Measurements from ENCODE around the gene LYZL1. TPM values are rescaled to one million over a fixed set of nuclear protein-coding genes. Genes with fewer than 3 reads are reported as not detected.
A peak's percentile ranks its signal among the peaks of the same experiment; 100 is the strongest.

The LYZL1 gene
- total and polyA plus RNA-seq, 2 of the 8 experiments (the other 6 are each of a cell fraction or from before 2014, with no cell fraction given): not detected

- Histone ChIP-seq H4K8ac (ENCODE audit: extremely low read depth, insufficient read depth, low read length) (no peak overlapping the region), H3K79me2 (ENCODE audit: control insufficient read depth in 1 of 2, insufficient read depth in 2 of 2, low read length in 2 of 2) (no peaks in the 10 kb centered on the region), H3K56ac (replicated peaks; ENCODE audit: insufficient read length, low read depth, low read length) (no peak overlapping the region), H3K27ac (ENCODE audit: low read depth, low read length) (no peak overlapping the region), H2BK5ac (ENCODE audit: low read depth, low read length) (0 out of 2 replicates have a peak overlapping the region, but pooled peaks have one; percentile 1), H3K23ac (ENCODE audit: insufficient read length) (no peak overlapping the region), H2BK15ac (ENCODE audit: low read length) (no peak overlapping the region), H4K20me1 (replicated peaks in 1 of 2; ENCODE audit: control insufficient read depth in 1 of 2, insufficient read depth in 2 of 2, low read length in 2 of 2) (no peaks in the 10 kb centered on the region), H3K18ac (ENCODE audit: extremely low read depth, low read length) (no peak overlapping the region), H3K9ac (replicated peaks in 1 of 4; ENCODE audit: extremely low read depth in 1 of 4, low read depth in 3 of 4, low read length in 3 of 4) (no peak overlapping the region), H3K23me2 (ENCODE audit: low read depth, low read length) (no peaks in the 10 kb centered on the region), H3K4me1 (replicated peaks in 1 of 4; ENCODE audit: control insufficient read depth in 3 of 4, insufficient read depth in 4 of 4, low read length in 3 of 4) (no peaks in the 10 kb centered on the region), H2BK20ac (ENCODE audit: low read length) (peak overlapping the region; percentile 48; the same call in 1 of the 2 replicates), H3K4me2 (ENCODE audit: insufficient read depth in 1 of 2, low read depth in 2 of 2, low read length in 2 of 2) (no peak overlapping the region), H2BK120ac (replicated peaks; ENCODE audit: low read depth, low read length) (no peak overlapping the region), H3K4me3 (ENCODE audit: extremely low read depth in 1 of 4, insufficient read depth in 2 of 4, low read depth in 3 of 4, low read length in 4 of 4) (no peak overlapping the region), H3K9me3 (ENCODE audit: insufficient read depth in 2 of 2, low read depth in 1 of 2, low read length in 1 of 2) (no peaks in the 10 kb centered on the region), H4K5ac (ENCODE audit: insufficient read length, low read depth, low read length) (no peak overlapping the region), H2AFZ (ENCODE audit: low read length) (peak overlapping the region; percentile 55; the same call in 1 of the 2 replicates), H3K27me3 (replicated peaks in 1 of 4; ENCODE audit: control insufficient read depth in 3 of 4, extremely low read depth in 1 of 4, insufficient read depth in 3 of 4, low read length in 3 of 4) (no peaks in the 10 kb centered on the region), H3K4ac (replicated peaks; ENCODE audit: insufficient read length, low read depth, low read length) (no peak overlapping the region), H3K79me1 (ENCODE audit: low read depth, low read length) (no peaks in the 10 kb centered on the region), H3K36me3 (ENCODE audit: control insufficient read depth in 2 of 4, insufficient read depth in 4 of 4, low read length in 3 of 4) (no peaks in the 10 kb centered on the region), H3K14ac (ENCODE audit: insufficient read length) (no peak overlapping the region), H4K91ac (replicated peaks; ENCODE audit: insufficient read length, low read length) (no peak overlapping the region), H2AK5ac (ENCODE audit: low read depth, low read length) (no peak overlapping the region), H2BK12ac (ENCODE audit: low read depth, low read length) (peak overlapping the region; percentile 84; the same call in 1 of the 2 replicates)
- ChIA-PET CTCF (ENCODE audit: partially characterized antibody) (interaction anchor here (0.6 to 7.3 kb wide), 35 partner anchors 8 to 471 kb away, joined by 3 to 94 read pairs (median 4); no protein-coding TSS in a partner anchor), POLR2A (ENCODE audit: partially characterized antibody) (interaction anchor here (1.1 to 1.5 kb wide), 2 partner anchors 10 to 97 kb away, joined by 3 read pairs; no protein-coding TSS in a partner anchor)
- FAIRE-seq (peak; percentile 90), DNase-seq (ENCODE audit: low read depth in 1 of 2, low spot score in 2 of 2) (peak in 1 of 2 experiments; percentile 76)
- 84% methylated on average over 15 of the region's 15 CpGs; no CpG with 5 or more reads in 1 of the 2 experiments for WGBS, 2 experiments (ENCODE audit: extremely low coverage in 1 of 2, insufficient coverage in 1 of 2, insufficient read length in 1 of 2, insufficient replicate concordance in 2 of 2, low coverage in 1 of 2, low lambda C conversion rate in 2 of 2, missing lambda C conversion rate in 1 of 2)
- TF ChIP-seq PHF8 (conservative IDR thresholded peaks at IDR 0.05; ENCODE audit: low read depth, low read length) (no peak), SP4 (IDR thresholded peaks at IDR 0.05; ENCODE audit: low read length) (no peak), ATF2 (IDR thresholded peaks at IDR 0.05; ENCODE audit: low read length) (no peak), CBX5 (IDR thresholded peaks at IDR 0.05; ENCODE audit: low read depth, low read length) (no peak), TCF12 (IDR thresholded peaks at IDR 0.05; ENCODE audit: low read depth, low read length) (no peak), POU5F1 (IDR thresholded peaks at IDR 0.05; ENCODE audit: low read depth, low read length) (no peak), CHD2 (IDR thresholded peaks at IDR 0.05; ENCODE audit: low read length) (no peak), KDM4A (IDR thresholded peaks at IDR 0.05; ENCODE audit: low read depth, low read length, severe bottlenecking) (no peak), BRCA1 (IDR thresholded peaks at IDR 0.05; ENCODE audit: low read depth, low read length) (no peak), YY1 (IDR thresholded peaks at IDR 0.05; ENCODE audit: low read depth, low read length) (peak; percentile 67), TBP (IDR thresholded peaks at IDR 0.05; ENCODE audit: low read depth, low read length) (no peak)
Measured at GRCh38 chr10:29239569-29240472, 49.0 kb upstream of the LYZL1 start.

Data from H1 (cell line).